Heart right ventricle (tissue), 16 donors: ENCODE results near the gene CABCOCO1. TPM values are rescaled to one million over a fixed set of nuclear protein-coding genes. Genes with fewer than 3 reads are reported as not detected.
"Not testable (repeated sequence)": the region's sequence is repeated elsewhere in the genome, so short reads cannot be mapped to it uniquely, and the experiment has no call there.

Experiments
- ATAC-seq, 8 donors: fragments of 200-7000 bp; cut with Tn5 transposase; one replicate each; pipeline ENCODE4 v1.9.1; 2020; ENCODE audit warnings: mild to moderate bottlenecking in 8 of 8, moderate library complexity in 8 of 8, moderate number of reproducible peaks in 1 of 8
- DNase-seq, 2 donors: peaks; one replicate each; pipeline ENCODE4 v3.0.0-alpha.2; 2020
- H3K27ac ChIP-seq, 10 donors: fragments of 200-600 bp; sonication (generic) in 2 of 10; one replicate each; pipeline versions ENCODE4 v1.5.0 to v1.8.0; 2020 to 2022; ENCODE audit warnings: mild to moderate bottlenecking in 3 of 10
- H3K27me3 ChIP-seq, 7 donors: fragments of 200-600 bp; one replicate each; pipeline ENCODE4 v1.8.0; 2021 to 2022; ENCODE audit warnings: mild to moderate bottlenecking in 2 of 7
- H3K36me3 ChIP-seq, 9 donors: fragments of 200-600 bp; sonication (generic) in 1 of 9; one replicate each; pipeline versions ENCODE4 v1.5.0 to v1.8.0; 2020 to 2022; ENCODE audit warnings: mild to moderate bottlenecking in 2 of 9
- H3K4me1 ChIP-seq, 9 donors: fragments of 200-600 bp; sonication (generic) in 1 of 9; one replicate each; pipeline versions ENCODE4 v1.5.0 to v1.8.0; 2020 to 2022; ENCODE audit warnings: mild to moderate bottlenecking in 4 of 9
- H3K4me3 ChIP-seq, 10 donors: fragments of 200-600 bp; sonication (generic) in 2 of 10; one replicate each; pipeline versions ENCODE4 v1.5.0 to v1.8.0; 2020 to 2022; ENCODE audit warnings: mild to moderate bottlenecking in 7 of 10, moderate library complexity in 2 of 10
- H3K9me3 ChIP-seq, 11 donors: fragments of 200-600 bp in 10 of 11; sonication (generic) in 2 of 11; one replicate each; pipeline versions ENCODE4 v1.5.0 to v1.8.0; 2013 to 2022; ENCODE audit warnings: mild to moderate bottlenecking in 2 of 11, control low read depth in 1 of 11, moderate library complexity in 1 of 11
- WGBS, 2 donors: extraction: QIAGEN DNeasy Blood & Tissue Kit; methylation state at CpG; one replicate each; pipeline ENCODE4 v1.1.7; 2013; ENCODE audit warnings: inconsistent platforms in 1 of 2; 5-methylcytosine and 5-hydroxymethylcytosine counted together
- intact Hi-C, 10 donors: fragments of 100-400 bp; cut with DNase I; formaldehyde crosslinking; loops; one replicate each; pipeline versions ENCODE4 v1.11.1 to v1.14.2; 2022
- polyA plus RNA-seq, 2 donors: library from polyadenylated mRNA; stranded (reverse); fragments of 200-250 nt; gene quantifications; one replicate each; pipeline ENCODE4 v1.2.3, GENCODE V29; 2013
- total RNA-seq, 10 donors: library from RNA; stranded (reverse); fragmentation: NEBNext Ultra II Directional in 3 of 10; extraction: Animal tissue kit (Norgen Biotek cat#: 25700) in 3 of 10; gene quantifications; one replicate each; pipeline versions ENCODE4 v1.2.1 to v1.2.4, GENCODE V29; 2021 to 2023
- TF ChIP-seq, protein P1 (sequence below), 9 donors: fragments of 200-600 bp; sonication (generic) in 2 of 9; IDR thresholded peaks; one replicate each; pipeline versions ENCODE4 v1.5.0 to v1.8.0; 2021 to 2022; ENCODE audit warnings: antibody characterized with exemption in 9 of 9, mild to moderate bottlenecking in 5 of 9, moderate library complexity in 1 of 9
- donor health status: Arrhythmogenic right ventricular cardiomyopathy.
- donor health status: ischemic (EF 13 %, LVEDD 7.1; RV severe dilation, severe dysfunction).
- donor health status: healthy with polysubstance abuse.
- donor health status: DM: no; HTN: yes; CAD: no.
- donor health status: DM: no; HTN: no; CAD: no.
- donor health status: ischemic (EF 25% LVEDD 6.9; RV normal size, moderate dysfunction).
- donor health status: ischemic (EF 25% LVEDD 5.7; RV mildly dilated, moderate dysfunction).
- donor health status: healthy.
- donor health status: DM: yes; HTN: yes; CAD: no.
- donor health status: Ischemic cardiomyopathy.
- donor health status: ischemic (EF 35%, LVEDD 5.7; RV mildly dilated, moderate dysfunction).
- donor health status: nonischemic (EF 11% LVEDD 7.7; RV severe dilation, severe dysfunction).
- donor health status: DM: yes; HTN: yes; CAD: no.
- donor health status: PGD.
- donor health status: ischemic (EF 29% LVEDD 5.4; RV normal size, mild dysfunction).
- donor health status: nonischemic (EF 23%, LVEDD 6.1; RV moderate dilation, normal function).

CABCOCO1 gene
- total and polyA plus RNA-seq, 12 donors, result 0.03 to 0.15 TPM; not detected in 10

DNA sequence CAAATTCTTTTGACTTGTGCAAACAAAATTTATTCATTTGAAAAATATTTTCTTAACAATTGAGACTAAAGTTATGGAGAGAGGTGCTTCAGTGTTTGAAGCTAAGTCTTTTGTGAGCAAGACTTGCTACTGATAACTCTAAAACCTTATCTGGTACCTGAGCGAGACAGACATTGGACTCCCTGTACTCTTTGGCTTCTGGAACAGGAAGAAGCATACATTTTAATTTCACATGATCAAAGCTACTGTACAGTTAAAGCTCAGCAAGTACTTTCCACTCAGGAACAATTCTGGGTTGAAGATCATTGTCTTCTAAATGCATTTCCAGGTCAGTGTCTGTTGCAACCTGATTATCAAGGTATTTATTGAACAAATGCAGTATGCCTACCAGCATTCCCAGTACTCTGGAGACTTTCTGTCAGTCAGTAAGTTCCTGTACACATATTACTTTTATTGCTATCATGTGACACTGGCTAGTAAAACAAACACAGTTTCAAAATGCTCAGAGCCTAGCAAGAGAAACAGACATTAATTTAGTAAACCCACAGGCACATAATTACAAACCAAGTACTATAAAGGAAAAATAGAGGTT is 42.4 kb downstream of the CABCOCO1 start:
- WGBS, 2 donors, result 85 to 93% methylated on average over 1 of the region's 1 CpG
- ATAC-seq, result no peak

DNA sequence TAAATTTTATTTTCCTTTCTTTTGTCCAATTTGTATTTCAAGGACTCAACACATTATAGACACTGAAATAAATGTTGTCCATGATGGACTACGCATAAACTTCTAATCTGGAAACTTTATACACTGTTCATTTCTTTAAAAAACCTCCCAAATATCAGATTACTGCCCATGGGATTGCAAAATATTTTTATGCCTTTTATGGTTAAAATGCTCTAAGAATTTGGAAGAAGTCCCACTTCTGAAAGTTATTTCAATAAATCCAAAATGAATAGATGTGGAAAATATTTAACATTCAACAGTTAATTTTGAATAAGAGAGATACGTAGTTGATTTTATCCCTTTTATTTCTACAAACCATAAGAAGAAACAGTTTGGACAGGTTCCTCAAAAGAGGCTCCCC is 46.1 kb downstream of the CABCOCO1 start:
- H3K9me3 ChIP-seq, result no peaks in the 10 kb centered on the region
- H3K27ac ChIP-seq, result no peak overlapping the region
- no peaks in the 10 kb centered on the region for H3K4me1 ChIP-seq
- H3K4me3 ChIP-seq, result no peak overlapping the region
- H3K27me3 ChIP-seq, result no peaks in the 10 kb centered on the region
- intact Hi-C loops, result no loop called here
- DNase-seq (no peak), ATAC-seq (no peak)
- H3K36me3 ChIP-seq, result no peaks in the 10 kb centered on the region
- TF ChIP-seq, protein P1, sequence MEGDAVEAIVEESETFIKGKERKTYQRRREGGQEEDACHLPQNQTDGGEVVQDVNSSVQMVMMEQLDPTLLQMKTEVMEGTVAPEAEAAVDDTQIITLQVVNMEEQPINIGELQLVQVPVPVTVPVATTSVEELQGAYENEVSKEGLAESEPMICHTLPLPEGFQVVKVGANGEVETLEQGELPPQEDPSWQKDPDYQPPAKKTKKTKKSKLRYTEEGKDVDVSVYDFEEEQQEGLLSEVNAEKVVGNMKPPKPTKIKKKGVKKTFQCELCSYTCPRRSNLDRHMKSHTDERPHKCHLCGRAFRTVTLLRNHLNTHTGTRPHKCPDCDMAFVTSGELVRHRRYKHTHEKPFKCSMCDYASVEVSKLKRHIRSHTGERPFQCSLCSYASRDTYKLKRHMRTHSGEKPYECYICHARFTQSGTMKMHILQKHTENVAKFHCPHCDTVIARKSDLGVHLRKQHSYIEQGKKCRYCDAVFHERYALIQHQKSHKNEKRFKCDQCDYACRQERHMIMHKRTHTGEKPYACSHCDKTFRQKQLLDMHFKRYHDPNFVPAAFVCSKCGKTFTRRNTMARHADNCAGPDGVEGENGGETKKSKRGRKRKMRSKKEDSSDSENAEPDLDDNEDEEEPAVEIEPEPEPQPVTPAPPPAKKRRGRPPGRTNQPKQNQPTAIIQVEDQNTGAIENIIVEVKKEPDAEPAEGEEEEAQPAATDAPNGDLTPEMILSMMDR (IDR thresholded peaks at IDR 0.05), result no peak
- 72 to 74% methylated on average over 2 of the region's 2 CpGs for WGBS, 2 donors

More for the DNA sequence above, 42.4 kb downstream of the CABCOCO1 start:
- no peaks in the 10 kb centered on the region for H3K27me3 ChIP-seq
- no peak overlapping the region for H3K4me3 ChIP-seq
- H3K4me1 ChIP-seq, result no peaks in the 10 kb centered on the region
- no peaks in the 10 kb centered on the region for H3K36me3 ChIP-seq
- intact Hi-C loops, result no loop called here
- DNase-seq, result no peak
- H3K27ac ChIP-seq, result no peak overlapping the region
- TF ChIP-seq, protein P1 (IDR thresholded peaks at IDR 0.05), result no peak
- no peaks in the 10 kb centered on the region for H3K9me3 ChIP-seq

DNA sequence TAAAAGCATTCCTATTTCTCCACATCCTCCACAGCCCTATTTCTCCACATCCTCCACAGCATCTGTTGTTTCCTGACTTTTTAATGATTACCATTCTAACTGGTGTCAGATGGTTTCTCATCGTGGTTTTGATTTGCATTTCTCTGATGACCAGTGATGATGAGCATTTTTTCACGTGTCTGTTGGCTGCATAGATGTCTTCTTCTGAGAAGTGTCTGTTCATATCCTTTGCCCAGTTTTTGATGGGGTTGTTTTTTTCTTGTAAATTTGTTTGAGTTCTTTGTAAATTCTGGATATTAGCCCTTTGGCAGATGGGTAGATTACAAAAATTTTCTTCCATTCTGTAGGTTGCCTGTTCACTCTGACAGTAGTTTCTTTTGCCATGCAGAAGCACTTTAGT is 49.4 kb downstream of the CABCOCO1 start:
- H3K9me3 ChIP-seq, intact Hi-C loops, ATAC-seq: not testable (repeated sequence)

DNA sequence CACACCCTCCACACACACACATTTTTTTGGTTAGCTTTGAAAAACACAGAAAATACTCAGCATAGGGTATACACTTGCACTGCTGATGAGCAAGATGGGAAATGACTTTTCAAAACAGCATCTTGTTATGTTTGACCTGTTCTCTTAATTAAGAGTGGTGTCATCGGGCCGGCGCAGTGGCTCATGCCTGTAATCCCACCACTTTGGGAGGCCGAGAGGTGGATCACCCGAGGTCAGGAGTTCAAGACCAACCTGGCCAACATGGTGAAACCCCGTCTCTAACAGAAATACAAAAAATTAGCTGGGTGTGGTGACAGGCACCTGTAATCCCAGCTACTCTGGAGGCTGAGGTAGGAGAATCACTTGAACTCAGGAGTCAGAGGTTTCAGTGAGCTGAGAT is 56.7 kb downstream of the CABCOCO1 start:
- H3K9me3 ChIP-seq, H3K27me3 ChIP-seq, DNase-seq, H3K36me3 ChIP-seq, intact Hi-C loops, H3K27ac ChIP-seq, H3K4me1 ChIP-seq, ATAC-seq, H3K4me3 ChIP-seq: not testable (repeated sequence)
- 96% methylated on average over 6 of the region's 6 CpGs for WGBS, 2 donors

More for the DNA sequence above, 49.4 kb downstream of the CABCOCO1 start:
- not testable (repeated sequence) for H3K27ac ChIP-seq, H3K4me3 ChIP-seq, H3K4me1 ChIP-seq, H3K36me3 ChIP-seq, H3K27me3 ChIP-seq, DNase-seq
- WGBS, 2 donors, result 60 to 68% methylated on average over 2 of the region's 2 CpGs

DNA sequence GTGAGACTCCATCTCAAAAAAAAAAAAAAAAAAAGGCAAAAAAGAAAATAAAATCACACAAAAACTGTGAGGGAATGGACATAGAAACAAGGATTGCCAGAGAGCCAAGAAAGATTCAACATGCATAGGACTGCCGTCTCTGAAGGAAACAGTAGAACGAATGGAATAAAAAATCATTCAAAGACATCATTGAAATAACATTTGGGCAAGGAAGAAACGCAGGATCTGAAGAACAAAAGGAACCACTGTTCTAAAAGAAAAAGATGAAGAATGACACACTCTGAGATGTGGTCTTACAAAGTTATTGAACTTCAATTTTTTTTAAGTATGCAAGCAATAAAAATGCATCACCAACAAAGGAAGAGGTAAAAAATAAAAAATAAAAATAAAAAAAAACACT is 57.2 kb downstream of the CABCOCO1 start:
- no peaks in the 10 kb centered on the region for H3K9me3 ChIP-seq
- H3K27ac ChIP-seq, result no peak overlapping the region
- no peaks in the 10 kb centered on the region for H3K36me3 ChIP-seq
- 77 to 85% methylated on average over 3 of the region's 3 CpGs for WGBS, 2 donors
- TF ChIP-seq, protein P1 (IDR thresholded peaks at IDR 0.05), result no peak
- ATAC-seq, result no peak
- no peak overlapping the region for H3K4me3 ChIP-seq
- H3K4me1 ChIP-seq, result no peaks in the 10 kb centered on the region
- H3K27me3 ChIP-seq, result no peaks in the 10 kb centered on the region
- DNase-seq, result no peak
- intact Hi-C loops, result no loop called here
